Ovary (tissue), 3 donors: ENCODE measurements around the gene SOCS4.
"Not testable (repeated sequence)": the region's sequence is repeated elsewhere in the genome, so short reads cannot be mapped to it uniquely, and the experiment has no call there.

ENCODE experiments used
- POLR2A ChIP-seq: fragments of 450-650 bp; IDR thresholded peaks from one replicate; pipeline ENCODE4 v1.6.1; 2017; ENCODE audit warnings: antibody characterized with exemption, mild to moderate bottlenecking, moderate library complexity
- TF ChIP-seq, protein P1 (sequence below), 3 donors: fragments of 450-650 bp in 2 of 3; fragments of 200-600 bp in 1 of 3; IDR thresholded peaks; one replicate each; pipeline versions ENCODE4 v1.5.1 to v1.8.0; 2016 to 2022; ENCODE audit warnings: antibody characterized with exemption in 3 of 3, mild to moderate bottlenecking in 1 of 3
- donor health status: DM: no; HTN: no; CAD: no.

DNA sequence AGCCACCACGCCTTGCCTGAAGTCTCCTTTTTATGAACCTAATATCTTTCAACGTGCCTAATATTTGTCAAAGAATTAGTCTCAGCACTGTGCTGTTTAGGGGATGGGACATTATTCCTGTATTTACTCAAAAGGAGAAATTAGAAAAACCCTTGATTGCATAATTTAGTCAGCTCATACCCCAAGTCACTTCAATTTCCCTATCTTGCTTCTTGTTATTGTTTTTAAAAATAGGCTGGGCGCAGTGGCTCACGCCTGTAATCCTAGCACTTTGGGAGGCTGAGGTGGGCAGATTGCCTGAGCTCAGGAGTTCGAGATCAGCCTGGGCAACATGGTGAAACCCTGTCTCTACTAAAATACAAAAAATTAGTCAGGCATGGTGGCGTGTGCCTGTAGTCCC is 52.9 kb downstream of the SOCS4 start:
- TF ChIP-seq, protein P1, sequence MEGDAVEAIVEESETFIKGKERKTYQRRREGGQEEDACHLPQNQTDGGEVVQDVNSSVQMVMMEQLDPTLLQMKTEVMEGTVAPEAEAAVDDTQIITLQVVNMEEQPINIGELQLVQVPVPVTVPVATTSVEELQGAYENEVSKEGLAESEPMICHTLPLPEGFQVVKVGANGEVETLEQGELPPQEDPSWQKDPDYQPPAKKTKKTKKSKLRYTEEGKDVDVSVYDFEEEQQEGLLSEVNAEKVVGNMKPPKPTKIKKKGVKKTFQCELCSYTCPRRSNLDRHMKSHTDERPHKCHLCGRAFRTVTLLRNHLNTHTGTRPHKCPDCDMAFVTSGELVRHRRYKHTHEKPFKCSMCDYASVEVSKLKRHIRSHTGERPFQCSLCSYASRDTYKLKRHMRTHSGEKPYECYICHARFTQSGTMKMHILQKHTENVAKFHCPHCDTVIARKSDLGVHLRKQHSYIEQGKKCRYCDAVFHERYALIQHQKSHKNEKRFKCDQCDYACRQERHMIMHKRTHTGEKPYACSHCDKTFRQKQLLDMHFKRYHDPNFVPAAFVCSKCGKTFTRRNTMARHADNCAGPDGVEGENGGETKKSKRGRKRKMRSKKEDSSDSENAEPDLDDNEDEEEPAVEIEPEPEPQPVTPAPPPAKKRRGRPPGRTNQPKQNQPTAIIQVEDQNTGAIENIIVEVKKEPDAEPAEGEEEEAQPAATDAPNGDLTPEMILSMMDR (IDR thresholded peaks at IDR 0.05): not testable (repeated sequence)
- TF ChIP-seq POLR2A: not testable (repeated sequence)
